GM10847 (cell line): ENCODE results near the gene GPX8.

ENCODE experiments used
- POLR2A ChIP-seq: IDR thresholded peaks from 2 replicates; pipeline ENCODE4 v1.6.1; 2011; ENCODE audit not compliant: insufficient read length; ENCODE audit errors: extremely low read depth

The GPX8 gene

GRCh38 chr5:55188656-55189540 lies 28.9 kb downstream of the GPX8 start:
- TF ChIP-seq POLR2A = no peak

- TF ChIP-seq POLR2A = no peak
Observed at GRCh38 chr5:55191165-55191564, 31.2 kb downstream of the GPX8 start.

GRCh38 chr5:55205001-55205400 lies 45.0 kb downstream of the GPX8 start:
- TF ChIP-seq POLR2A = no peak

GRCh38 chr5:55211184-55211874 lies 51.4 kb downstream of the GPX8 start:
- no peak for TF ChIP-seq POLR2A
